ENCODE measurements around the gene CGREF1. TPM values are rescaled to one million over a fixed set of nuclear protein-coding genes. Genes with fewer than 3 reads are reported as not detected.

CGREF1 gene
- total RNA-seq, 1 experiment from 2014 or later, result 12.9 TPM

DNA sequence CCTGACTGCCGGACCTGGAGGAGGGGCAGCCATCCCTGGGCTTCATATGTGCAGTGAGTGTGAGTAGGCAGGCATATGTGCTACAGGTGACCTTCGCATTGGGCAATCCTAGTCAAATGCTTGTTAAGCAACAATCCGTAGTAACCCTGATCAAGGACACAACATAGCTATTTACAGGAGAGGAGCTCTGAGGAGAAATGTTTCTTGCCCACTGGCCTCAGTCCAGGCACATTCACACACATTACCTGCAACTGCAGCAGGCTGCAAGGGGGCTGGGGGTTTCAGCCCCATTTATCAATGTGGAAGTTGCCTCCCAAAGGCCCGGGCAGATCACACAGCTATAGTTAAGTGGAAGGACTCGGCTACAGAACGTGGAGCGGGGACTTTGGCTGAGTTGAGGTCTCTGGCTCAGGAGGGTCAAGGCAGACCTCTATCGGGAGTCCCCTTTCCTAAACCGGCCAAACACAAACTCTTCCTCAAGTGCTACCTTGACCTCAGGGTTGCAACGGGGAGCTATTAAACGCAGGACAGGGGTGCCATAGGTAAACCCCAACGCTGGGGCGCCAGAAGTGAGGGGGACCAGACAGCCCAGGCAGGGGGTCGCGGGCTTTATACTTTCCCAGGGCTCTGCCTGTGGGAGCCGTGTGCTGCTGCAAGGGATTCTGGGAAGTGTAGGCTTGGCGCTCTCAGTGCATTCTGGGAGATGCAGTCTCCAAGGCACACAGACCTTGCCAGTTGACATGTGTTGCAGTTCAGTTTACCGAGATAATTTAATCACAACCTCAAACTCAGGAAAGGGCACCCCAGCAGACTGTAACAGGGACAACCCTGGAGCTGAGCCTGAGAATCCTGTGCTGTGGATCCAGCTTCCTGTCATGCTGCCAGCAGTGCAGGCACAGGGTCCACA, 22.9 kb downstream of the CGREF1 start:
- no TSS peak for BruUV-seq (replicated peaks)
- Mint-ChIP-seq H3K4me3 (ENCODE audit: unreplicated experiment) (no peak overlapping the region), H3K36me3 (ENCODE audit: insufficient read depth, unreplicated experiment) (no peaks in the 10 kb centered on the region), H3K27me3 (ENCODE audit: insufficient read depth, unreplicated experiment) (no peaks in the 10 kb centered on the region), H3K27ac (ENCODE audit: low read depth, unreplicated experiment) (no peak overlapping the region), H3K4me1 (ENCODE audit: insufficient read depth, unreplicated experiment) (no peaks in the 10 kb centered on the region), H3K9me3 (ENCODE audit: unreplicated experiment) (no peaks in the 10 kb centered on the region)
- intact Hi-C loops (cut with micrococcal nuclease), result no loop called here
- POLR2A ChIA-PET, result interaction anchor here (0.7 to 2.2 kb wide), 8 partner anchors 9 to 226 kb away, joined by 3 to 7 read pairs (median 3); partner anchors contain the start of genes ATRAID, KHK, SLC30A3 and SLC5A6
- TF ChIP-seq, protein P1, sequence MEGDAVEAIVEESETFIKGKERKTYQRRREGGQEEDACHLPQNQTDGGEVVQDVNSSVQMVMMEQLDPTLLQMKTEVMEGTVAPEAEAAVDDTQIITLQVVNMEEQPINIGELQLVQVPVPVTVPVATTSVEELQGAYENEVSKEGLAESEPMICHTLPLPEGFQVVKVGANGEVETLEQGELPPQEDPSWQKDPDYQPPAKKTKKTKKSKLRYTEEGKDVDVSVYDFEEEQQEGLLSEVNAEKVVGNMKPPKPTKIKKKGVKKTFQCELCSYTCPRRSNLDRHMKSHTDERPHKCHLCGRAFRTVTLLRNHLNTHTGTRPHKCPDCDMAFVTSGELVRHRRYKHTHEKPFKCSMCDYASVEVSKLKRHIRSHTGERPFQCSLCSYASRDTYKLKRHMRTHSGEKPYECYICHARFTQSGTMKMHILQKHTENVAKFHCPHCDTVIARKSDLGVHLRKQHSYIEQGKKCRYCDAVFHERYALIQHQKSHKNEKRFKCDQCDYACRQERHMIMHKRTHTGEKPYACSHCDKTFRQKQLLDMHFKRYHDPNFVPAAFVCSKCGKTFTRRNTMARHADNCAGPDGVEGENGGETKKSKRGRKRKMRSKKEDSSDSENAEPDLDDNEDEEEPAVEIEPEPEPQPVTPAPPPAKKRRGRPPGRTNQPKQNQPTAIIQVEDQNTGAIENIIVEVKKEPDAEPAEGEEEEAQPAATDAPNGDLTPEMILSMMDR (IDR thresholded peaks at IDR 0.05; ENCODE audit: unreplicated experiment), result no peak
- CTCF ChIA-PET, result interaction anchor here (0.6 to 10.4 kb wide), 9 partner anchors 8 to 207 kb away, joined by 3 to 96 read pairs (median 4); partner anchors contain the start of genes KHK and TRIM54
- DNase-seq (ENCODE audit: unreplicated experiment), result peak; percentile 46

DNA sequence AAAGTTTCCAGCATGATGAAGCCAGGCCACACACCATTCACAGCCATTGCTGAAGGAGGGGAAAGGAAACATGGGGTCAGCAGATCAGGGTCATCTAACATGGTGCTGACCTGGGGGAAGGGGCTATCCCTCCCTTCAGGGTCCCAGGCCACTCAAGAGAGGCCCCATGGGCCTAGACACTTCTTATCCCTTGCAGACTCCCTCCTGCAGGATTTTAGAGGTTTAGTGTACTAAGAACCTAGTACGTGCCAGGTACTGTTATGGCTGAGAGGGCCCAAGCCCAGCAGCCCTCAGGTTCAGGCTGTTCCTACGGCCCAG, 23.5 kb downstream of the CGREF1 start:
- Mint-ChIP-seq H3K4me1 (ENCODE audit: insufficient read depth, unreplicated experiment) (no peaks in the 10 kb centered on the region), H3K36me3 (ENCODE audit: insufficient read depth, unreplicated experiment) (no peaks in the 10 kb centered on the region), H3K27ac (ENCODE audit: low read depth, unreplicated experiment) (no peak overlapping the region), H3K27me3 (ENCODE audit: insufficient read depth, unreplicated experiment) (no peaks in the 10 kb centered on the region), H3K4me3 (ENCODE audit: unreplicated experiment) (no peak overlapping the region), H3K9me3 (ENCODE audit: unreplicated experiment) (no peaks in the 10 kb centered on the region)
- BruUV-seq (replicated peaks), result no TSS peak
- no peak for DNase-seq (ENCODE audit: unreplicated experiment)
- CTCF ChIA-PET, result interaction anchor here (0.8 to 10.4 kb wide), 5 partner anchors 8 to 206 kb away, joined by 3 to 96 read pairs (median 5); partner anchors contain the start of genes KHK and TRIM54
- intact Hi-C loops (cut with micrococcal nuclease), result no loop called here
- POLR2A ChIA-PET, result interaction anchor here (1.7 kb wide), 1 partner anchor 116 kb away, joined by 4 read pairs; the partner anchor contains the start of genes ATRAID and SLC5A6
- TF ChIP-seq, protein P1 (IDR thresholded peaks at IDR 0.05; ENCODE audit: unreplicated experiment), result no peak

DNA sequence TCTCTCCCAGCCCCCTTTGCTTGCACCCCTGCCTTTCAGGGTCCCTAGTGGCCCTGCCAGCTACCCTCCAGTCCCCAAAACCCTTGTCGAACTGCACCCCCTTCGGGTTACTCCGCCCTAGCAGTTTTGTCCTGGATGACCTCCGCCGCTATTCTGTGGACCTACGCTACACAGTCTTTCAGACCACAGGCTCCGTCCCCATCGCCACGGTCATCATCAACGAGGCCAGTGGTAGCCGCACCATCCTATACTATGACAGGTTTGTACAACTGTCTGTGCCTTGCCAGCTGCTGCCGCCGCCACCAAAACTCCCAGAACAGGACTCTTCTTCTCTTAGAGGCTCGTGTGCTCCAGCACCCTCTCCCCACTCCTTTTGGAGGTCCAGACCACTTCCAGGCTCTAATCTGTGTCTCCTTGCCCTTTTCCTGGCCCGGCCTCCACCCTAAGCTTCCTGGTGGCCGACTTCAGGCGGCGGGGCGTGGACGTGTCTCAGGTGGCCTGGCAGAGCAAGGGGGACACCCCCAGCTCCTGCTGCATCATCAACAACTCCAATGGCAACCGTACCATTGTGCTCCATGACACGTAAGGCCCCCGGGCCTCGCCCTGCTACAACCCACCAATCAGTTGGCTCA, 24.5 kb downstream of the CGREF1 start:
- Mint-ChIP-seq H3K4me3 (ENCODE audit: unreplicated experiment) (no peak overlapping the region), H3K9me3 (ENCODE audit: unreplicated experiment) (no peaks in the 10 kb centered on the region), H3K36me3 (ENCODE audit: insufficient read depth, unreplicated experiment) (no peaks in the 10 kb centered on the region), H3K4me1 (ENCODE audit: insufficient read depth, unreplicated experiment) (no peaks in the 10 kb centered on the region), H3K27me3 (ENCODE audit: insufficient read depth, unreplicated experiment) (no peaks in the 10 kb centered on the region), H3K27ac (ENCODE audit: low read depth, unreplicated experiment) (no peak overlapping the region)
- no peak for DNase-seq (ENCODE audit: unreplicated experiment)
- BruUV-seq (replicated peaks), result no TSS peak
- TF ChIP-seq, protein P1 (IDR thresholded peaks at IDR 0.05; ENCODE audit: unreplicated experiment), result no peak
- CTCF ChIA-PET, result interaction anchor here (0.6 to 10.4 kb wide), 2 partner anchors 10 to 186 kb away, joined by 3 to 96 read pairs; partner anchors contain the start of gene TRIM54
- intact Hi-C loops (cut with micrococcal nuclease), result no loop called here
- POLR2A ChIA-PET, result interaction anchor here (0.7 to 1.7 kb wide), 2 partner anchors 117 to 528 kb away, joined by 4 to 5 read pairs; partner anchors contain the start of genes ATRAID and SLC5A6
